IMR-90 (cell line): ENCODE results near the gene SOX6. TPM values are rescaled to one million over a fixed set of nuclear protein-coding genes. Genes with fewer than 3 reads are reported as not detected.

Experiments used
- ATAC-seq: fragments of 200-7000 bp; cut with Tn5 transposase; 2 replicates; pipeline ENCODE4 v1.9.1; 2020; ENCODE audit warnings: low read depth, mild to moderate bottlenecking, moderate library complexity
- BruUV-seq: library from RNA; stranded (reverse); fragments of 400-500 nt; replicated peaks from 2 replicates; lab custom pipeline; 2021; lab: Mats Ljungman, UMichigan
- CTCF ChIA-PET: fragments of 300-600 bp; formaldehyde crosslinking; extraction: SDS; loops from one replicate; lab custom pipeline; 2021; ENCODE audit warnings: antibody characterized with exemption; lab: Yijun Ruan, JAX
- POLR2A ChIA-PET: fragments of 300-600 bp; sonication (Branson Sonifier 250); formaldehyde crosslinking; loops from one replicate; lab custom pipeline; 2022; ENCODE audit warnings: antibody characterized with exemption; ENCODE audit not compliant: unreplicated experiment; lab: Charles Lee
- DNase-seq: peaks from one replicate; pipeline ENCODE4 v3.0.0; 2013
- H2AFZ ChIP-seq: replicated peaks from 2 replicates; pipeline ENCODE3; 2013; ENCODE audit warnings: low read length, mild to moderate bottlenecking; ENCODE audit not compliant: poor library complexity
- H2AK5ac ChIP-seq: 2 replicates; pipeline ENCODE4 v1.6.1; 2013; ENCODE audit warnings: low read depth, low read length, inconsistent platforms
- H2AK9ac ChIP-seq: replicated peaks from 2 replicates; pipeline ENCODE3; 2013; ENCODE audit warnings: mild to moderate bottlenecking, low read depth, low read length, moderate library complexity; ENCODE audit not compliant: poor library complexity
- H2BK120ac ChIP-seq: 2 replicates; pipeline ENCODE4 v1.6.1; 2013; ENCODE audit warnings: low read depth, low read length, inconsistent platforms
- H2BK15ac ChIP-seq: 3 replicates; pipeline ENCODE4 v1.6.1; 2013; ENCODE audit warnings: low read depth, low read length, inconsistent platforms
- H2BK20ac ChIP-seq: 2 replicates; pipeline ENCODE4 v1.6.1; 2013; ENCODE audit warnings: low read depth, mild to moderate bottlenecking, inconsistent platforms, low read length, moderate library complexity
- H2BK5ac ChIP-seq: 2 replicates; pipeline ENCODE4 v1.6.1; 2013; ENCODE audit warnings: mild to moderate bottlenecking, low read depth, low read length, inconsistent platforms; ENCODE audit not compliant: poor library complexity, severe bottlenecking
- H3K14ac ChIP-seq: replicated peaks from 2 replicates; pipeline ENCODE4 v1.6.1; 2013; ENCODE audit warnings: low read depth, low read length, inconsistent platforms
- H3K18ac ChIP-seq: 2 replicates; pipeline ENCODE4 v1.6.1; 2013; ENCODE audit warnings: low read depth, low read length, control low read depth
- H3K23ac ChIP-seq: 2 replicates; pipeline ENCODE4 v1.6.1; 2013; ENCODE audit warnings: low read depth, low read length, inconsistent platforms
- H3K27ac ChIP-seq: 2 replicates; pipeline ENCODE4 v1.5.1; 2013; ENCODE audit warnings: mild to moderate bottlenecking, control low read depth, low read length; ENCODE audit not compliant: insufficient read depth
- H3K27me3 ChIP-seq: 2 replicates; pipeline ENCODE4 v1.6.1; 2013; ENCODE audit warnings: low read length; ENCODE audit not compliant: control insufficient read depth, insufficient read depth
- H3K36me3 ChIP-seq: 2 replicates; pipeline ENCODE4 v1.6.1; 2013; ENCODE audit warnings: low read length, mixed read lengths; ENCODE audit not compliant: control insufficient read depth, insufficient read depth
- H3K4ac ChIP-seq: 2 replicates; pipeline ENCODE4 v1.6.1; 2013; ENCODE audit warnings: low read depth, low read length, inconsistent platforms
- H3K4me1 ChIP-seq: 2 replicates; pipeline ENCODE4 v1.6.1; 2013; ENCODE audit warnings: low read length, mixed read lengths; ENCODE audit not compliant: control insufficient read depth, insufficient read depth
- H3K4me2 ChIP-seq: 2 replicates; pipeline ENCODE4 v1.6.1; 2013; ENCODE audit warnings: low read depth, mild to moderate bottlenecking, control low read depth, low read length, moderate library complexity
- H3K4me3 ChIP-seq: 2 replicates; pipeline ENCODE4 v1.5.1; 2013; ENCODE audit warnings: low read depth, mild to moderate bottlenecking, control low read depth, low read length, moderate library complexity; ENCODE audit not compliant: insufficient read depth
- H3K56ac ChIP-seq: 2 replicates; pipeline ENCODE4 v1.6.1; 2013; ENCODE audit warnings: low read length, inconsistent platforms; ENCODE audit not compliant: insufficient read depth; ENCODE audit errors: extremely low read depth
- H3K79me1 ChIP-seq, 2 experiments: 2 replicates each; pipeline ENCODE4 v1.6.1; 2013; ENCODE audit warnings: low read length in 2 of 2, inconsistent platforms in 1 of 2, low read depth in 1 of 2
- H3K9ac ChIP-seq: 2 replicates; pipeline ENCODE4 v1.6.1; 2013; ENCODE audit warnings: low read depth, low read length, control low read depth
- H3K9me1 ChIP-seq: 2 replicates; pipeline ENCODE4 v1.6.1; 2013; ENCODE audit warnings: low read length, inconsistent platforms; ENCODE audit not compliant: insufficient read depth
- H3K9me3 ChIP-seq: 2 replicates; pipeline ENCODE4 v1.6.1; 2013; ENCODE audit warnings: low read length; ENCODE audit not compliant: control insufficient read depth, insufficient read depth
- H4K20me1 ChIP-seq: 2 replicates; pipeline ENCODE4 v1.6.1; 2013; ENCODE audit warnings: low read length, inconsistent platforms; ENCODE audit not compliant: insufficient read depth
- H4K5ac ChIP-seq: 2 replicates; pipeline ENCODE4 v1.6.1; 2013; ENCODE audit warnings: mild to moderate bottlenecking, low read depth, low read length, control low read depth
- H4K8ac ChIP-seq, 2 experiments: 2 replicates each; pipeline ENCODE4 v1.6.1; 2013; ENCODE audit warnings: low read depth in 2 of 2, low read length in 2 of 2, control low read depth in 1 of 2, inconsistent platforms in 1 of 2
- H4K91ac ChIP-seq: 2 replicates; pipeline ENCODE4 v1.6.1; 2013; ENCODE audit warnings: low read depth, low read length, inconsistent platforms; ENCODE audit not compliant: insufficient read depth
- BHLHE40 ChIP-seq: fragments of 150-350 bp; IDR thresholded peaks from 2 replicates; pipeline ENCODE4 v1.6.1; 2016; ENCODE audit warnings: mild to moderate bottlenecking, low read depth, low read length
- CEBPB ChIP-seq: IDR thresholded peaks from 2 replicates; pipeline ENCODE4 v1.6.1; 2012; ENCODE audit warnings: low read depth, low read length, improper control_type of control experiment
- CHD1 ChIP-seq: IDR thresholded peaks from 2 replicates; pipeline ENCODE4 v1.6.1; 2012; ENCODE audit warnings: low read depth, low read length, improper control_type of control experiment
- FOS ChIP-seq: fragments of 150-350 bp; IDR thresholded peaks from 2 replicates; pipeline ENCODE4 v1.6.1; 2016; ENCODE audit warnings: low read depth, low read length
- MAFK ChIP-seq: IDR thresholded peaks from 2 replicates; pipeline ENCODE4 v1.6.1; 2012; ENCODE audit warnings: low read depth, low read length, improper control_type of control experiment
- MAZ ChIP-seq: IDR thresholded peaks from 2 replicates; pipeline ENCODE4 v1.6.1; 2012; ENCODE audit warnings: low read depth, mild to moderate bottlenecking, low read length, improper control_type of control experiment, moderate library complexity, borderline replicate concordance
- MXI1 ChIP-seq: IDR thresholded peaks from 2 replicates; pipeline ENCODE4 v1.6.1; 2012; ENCODE audit warnings: low read depth, mild to moderate bottlenecking, low read length, moderate library complexity, borderline replicate concordance
- NFE2L2 ChIP-seq: fragments of 150-350 bp; IDR thresholded peaks from 2 replicates; pipeline ENCODE4 v1.6.1; 2016; ENCODE audit warnings: low read depth, mild to moderate bottlenecking, low read length
- POLR2A ChIP-seq: IDR thresholded peaks from 2 replicates; pipeline ENCODE4 v1.6.1; 2012; ENCODE audit warnings: mild to moderate bottlenecking, low read depth, low read length
- RAD21 ChIP-seq: IDR thresholded peaks from 2 replicates; pipeline ENCODE4 v1.6.1; 2012; ENCODE audit warnings: low read length, improper control_type of control experiment
- RCOR1 ChIP-seq: IDR thresholded peaks from 2 replicates; pipeline ENCODE4 v1.6.1; 2012; ENCODE audit warnings: mild to moderate bottlenecking, low read length, improper control_type of control experiment; ENCODE audit not compliant: insufficient replicate concordance
- RFX5 ChIP-seq: IDR thresholded peaks from 2 replicates; pipeline ENCODE4 v1.8.0; 2012; ENCODE audit warnings: low read depth, mild to moderate bottlenecking, low read length, moderate library complexity
- SMC3 ChIP-seq: fragments of 150-350 bp; IDR thresholded peaks from 2 replicates; pipeline ENCODE4 v1.6.1; 2016; ENCODE audit warnings: low read depth, mild to moderate bottlenecking, antibody characterized with exemption, low read length, moderate library complexity
- WGBS, 2 experiments: methylation state at CpG; one replicate each; pipeline versions ENCODE4 v1.1.5 to v1.1.7; 2013; ENCODE audit warnings: missing lambda C conversion rate in 2 of 2; ENCODE audit not compliant: insufficient read length in 1 of 2; ENCODE audit errors: extremely low coverage in 2 of 2; 5-methylcytosine and 5-hydroxymethylcytosine counted together
- dilution Hi-C: fragments of 300-500 bp; cut with HindIII; formaldehyde crosslinking; loops from one replicate; pipeline ENCODE4 v1.14.3; 2018; ENCODE audit warnings: low sequenced_read_pairs; ENCODE audit not compliant: unreplicated experiment
- in situ Hi-C: fragments of 300-500 bp; cut with MboI; formaldehyde crosslinking; loops from 3 replicates; pipeline ENCODE4 v1.14.3; 2019; ENCODE audit warnings: low sequenced_read_pairs, inconsistent platforms, mixed read lengths
- intact Hi-C: fragments of 100-400 bp; cut with micrococcal nuclease; formaldehyde crosslinking; loops from 2 replicates; pipeline ENCODE4 v1.10.0; 2022
- polyA plus RNA-seq, 3 experiments: library from polyadenylated mRNA; depleted of rRNA; stranded (reverse); fragments of >200 nt; gene quantifications; 2 replicates each; pipeline ENCODE4 v1.2.3, GENCODE V29; 2012; ENCODE audit warnings: low replicate concordance in 1 of 3
- total RNA-seq: library from RNA; depleted of rRNA; stranded (reverse); fragments of >200 nt; gene quantifications from 2 replicates; pipeline ENCODE4 v1.2.3, GENCODE V29; 2012
- TF ChIP-seq, protein P1 (sequence below): conservative IDR thresholded peaks from 2 replicates; pipeline ENCODE4 v1.5.1; 2012; ENCODE audit warnings: mild to moderate bottlenecking, low read depth, low read length, improper control_type of control experiment
- TF ChIP-seq, protein P2 (sequence below): fragments of 150-350 bp; IDR thresholded peaks from 2 replicates; pipeline ENCODE4 v1.6.1; 2016; ENCODE audit warnings: low read depth, mild to moderate bottlenecking, low read length, moderate library complexity, borderline replicate concordance
- TF ChIP-seq, protein P3 (sequence below): fragments of 150-350 bp; IDR thresholded peaks from 2 replicates; pipeline ENCODE4 v1.6.1; 2017; ENCODE audit warnings: mild to moderate bottlenecking, antibody characterized with exemption, low read length, low read depth

SOX6 gene
- total and polyA plus RNA-seq, 2 of the 4 experiments (the other 2 are of a cell fraction), result 1.7 to 7.7 TPM

DNA sequence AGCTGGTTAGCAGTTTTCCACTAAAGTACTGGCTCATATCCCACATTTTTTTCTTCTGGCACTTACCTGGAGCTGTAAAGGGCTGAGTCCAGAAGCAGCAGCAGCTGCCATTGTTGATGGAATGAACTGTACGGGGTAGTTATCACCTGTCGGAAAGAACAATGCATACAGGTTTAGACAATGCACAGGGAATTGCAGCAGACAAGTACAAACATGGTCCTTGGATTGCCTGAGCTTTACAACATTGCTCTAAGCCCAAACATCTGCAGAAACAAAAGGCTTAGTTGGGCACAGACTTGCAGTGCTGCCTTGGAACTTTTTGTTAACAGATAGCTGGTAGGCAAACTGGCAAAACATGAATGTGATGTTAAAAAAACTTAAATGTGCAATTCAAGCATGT, 258.8 kb downstream of the SOX6 start:
- Histone ChIP-seq H3K56ac (no peak overlapping the region), H3K4me3 (no peak overlapping the region), H2AK5ac (no peak overlapping the region; the same call in 1 of the 2 replicates), H3K4ac (peak overlapping the region; percentile 24), H3K18ac (no peak overlapping the region), H3K9me1 (no peaks in the 10 kb centered on the region; the same call in 1 of the 2 replicates), H4K8ac (no peak overlapping the region), H3K23ac (no peak overlapping the region), H3K9me3 (no peaks in the 10 kb centered on the region), H3K4me2 (no peak overlapping the region), H4K20me1 (no peaks in the 10 kb centered on the region), H2BK5ac (no peak overlapping the region), H3K36me3 (no peaks in the 10 kb centered on the region), H4K91ac (no peak overlapping the region; the same call in 1 of the 2 replicates), H2AFZ (no peak overlapping the region), H2BK15ac (no peak overlapping the region), H2BK20ac (peak overlapping the region; percentile 32), H3K27ac (no peak overlapping the region), H3K14ac (no peak overlapping the region), H4K5ac (no peak overlapping the region), H2BK120ac (no peak overlapping the region), H3K79me1 (no peaks in the 10 kb centered on the region), H3K27me3 (no peaks in the 10 kb centered on the region), H3K4me1 (peaks cover 7% of the 10 kb centered on the region), H2AK9ac (no peak overlapping the region), H3K9ac (no peak overlapping the region)
- no peak for ATAC-seq
- intact Hi-C loops, result loop anchor here (10.0 kb wide), 1 partner anchor 507 kb away; no protein-coding TSS in a partner anchor
- in situ Hi-C loops, result no loop called here
- no CpG with 5 or more reads among the region's 2 CpGs for WGBS, 2 experiments
- POLR2A ChIA-PET, result no interaction called here
- TF ChIP-seq CEBPB (no peak), RFX5 (no peak), CHD1 (no peak), RAD21 (no peak), MAZ (no peak), NFE2L2 (no peak), FOS (no peak), MAFK (no peak), RCOR1 (no peak), BHLHE40 (no peak), SMC3 (no peak), POLR2A (no peak), MXI1 (no peak)
- TF ChIP-seq, protein P1, sequence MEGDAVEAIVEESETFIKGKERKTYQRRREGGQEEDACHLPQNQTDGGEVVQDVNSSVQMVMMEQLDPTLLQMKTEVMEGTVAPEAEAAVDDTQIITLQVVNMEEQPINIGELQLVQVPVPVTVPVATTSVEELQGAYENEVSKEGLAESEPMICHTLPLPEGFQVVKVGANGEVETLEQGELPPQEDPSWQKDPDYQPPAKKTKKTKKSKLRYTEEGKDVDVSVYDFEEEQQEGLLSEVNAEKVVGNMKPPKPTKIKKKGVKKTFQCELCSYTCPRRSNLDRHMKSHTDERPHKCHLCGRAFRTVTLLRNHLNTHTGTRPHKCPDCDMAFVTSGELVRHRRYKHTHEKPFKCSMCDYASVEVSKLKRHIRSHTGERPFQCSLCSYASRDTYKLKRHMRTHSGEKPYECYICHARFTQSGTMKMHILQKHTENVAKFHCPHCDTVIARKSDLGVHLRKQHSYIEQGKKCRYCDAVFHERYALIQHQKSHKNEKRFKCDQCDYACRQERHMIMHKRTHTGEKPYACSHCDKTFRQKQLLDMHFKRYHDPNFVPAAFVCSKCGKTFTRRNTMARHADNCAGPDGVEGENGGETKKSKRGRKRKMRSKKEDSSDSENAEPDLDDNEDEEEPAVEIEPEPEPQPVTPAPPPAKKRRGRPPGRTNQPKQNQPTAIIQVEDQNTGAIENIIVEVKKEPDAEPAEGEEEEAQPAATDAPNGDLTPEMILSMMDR, result no peak
- TF ChIP-seq, protein P2, sequence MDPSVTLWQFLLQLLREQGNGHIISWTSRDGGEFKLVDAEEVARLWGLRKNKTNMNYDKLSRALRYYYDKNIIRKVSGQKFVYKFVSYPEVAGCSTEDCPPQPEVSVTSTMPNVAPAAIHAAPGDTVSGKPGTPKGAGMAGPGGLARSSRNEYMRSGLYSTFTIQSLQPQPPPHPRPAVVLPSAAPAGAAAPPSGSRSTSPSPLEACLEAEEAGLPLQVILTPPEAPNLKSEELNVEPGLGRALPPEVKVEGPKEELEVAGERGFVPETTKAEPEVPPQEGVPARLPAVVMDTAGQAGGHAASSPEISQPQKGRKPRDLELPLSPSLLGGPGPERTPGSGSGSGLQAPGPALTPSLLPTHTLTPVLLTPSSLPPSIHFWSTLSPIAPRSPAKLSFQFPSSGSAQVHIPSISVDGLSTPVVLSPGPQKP, result no peak
- TF ChIP-seq, protein P3, sequence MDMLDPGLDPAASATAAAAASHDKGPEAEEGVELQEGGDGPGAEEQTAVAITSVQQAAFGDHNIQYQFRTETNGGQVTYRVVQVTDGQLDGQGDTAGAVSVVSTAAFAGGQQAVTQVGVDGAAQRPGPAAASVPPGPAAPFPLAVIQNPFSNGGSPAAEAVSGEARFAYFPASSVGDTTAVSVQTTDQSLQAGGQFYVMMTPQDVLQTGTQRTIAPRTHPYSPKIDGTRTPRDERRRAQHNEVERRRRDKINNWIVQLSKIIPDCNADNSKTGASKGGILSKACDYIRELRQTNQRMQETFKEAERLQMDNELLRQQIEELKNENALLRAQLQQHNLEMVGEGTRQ, result no peak
- DNase-seq, result no peak
- CTCF ChIA-PET, result no interaction called here
- dilution Hi-C loops, result no loop called here
- BruUV-seq, result no TSS peak
